Activated effector memory CD4-positive, alpha-beta T cell treated with anti-CD3 and anti-CD28 coated beads, Interleukin-2, amount 50 U/mL, for 16 hours (primary cell): ENCODE results near the gene LMF1.

ENCODE experiments used
- DNase-seq: peaks from one replicate; pipeline ENCODE4 v3.0.0-alpha.2; 2020

LMF1 gene

DNA sequence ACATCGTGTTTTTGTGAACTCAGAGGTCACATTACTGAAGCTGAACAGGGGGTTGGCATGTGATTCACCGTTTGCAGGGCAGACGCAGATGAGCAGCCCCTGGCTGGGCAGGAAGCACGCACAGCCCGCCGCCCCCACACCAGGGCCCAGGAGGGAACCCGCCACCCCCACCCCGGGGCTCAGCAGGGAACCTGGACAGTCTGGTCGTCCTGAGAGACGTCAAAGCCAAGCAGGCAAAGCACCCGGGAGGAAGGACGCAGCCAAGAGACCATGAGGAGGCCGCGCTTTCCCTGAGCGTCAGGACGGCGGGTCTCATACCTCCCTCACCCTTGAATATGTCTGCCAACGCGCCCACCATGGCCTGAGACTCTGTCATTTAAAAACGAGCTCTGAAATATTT, 60.6 kb downstream of the LMF1 start:
- no peak for DNase-seq

DNA sequence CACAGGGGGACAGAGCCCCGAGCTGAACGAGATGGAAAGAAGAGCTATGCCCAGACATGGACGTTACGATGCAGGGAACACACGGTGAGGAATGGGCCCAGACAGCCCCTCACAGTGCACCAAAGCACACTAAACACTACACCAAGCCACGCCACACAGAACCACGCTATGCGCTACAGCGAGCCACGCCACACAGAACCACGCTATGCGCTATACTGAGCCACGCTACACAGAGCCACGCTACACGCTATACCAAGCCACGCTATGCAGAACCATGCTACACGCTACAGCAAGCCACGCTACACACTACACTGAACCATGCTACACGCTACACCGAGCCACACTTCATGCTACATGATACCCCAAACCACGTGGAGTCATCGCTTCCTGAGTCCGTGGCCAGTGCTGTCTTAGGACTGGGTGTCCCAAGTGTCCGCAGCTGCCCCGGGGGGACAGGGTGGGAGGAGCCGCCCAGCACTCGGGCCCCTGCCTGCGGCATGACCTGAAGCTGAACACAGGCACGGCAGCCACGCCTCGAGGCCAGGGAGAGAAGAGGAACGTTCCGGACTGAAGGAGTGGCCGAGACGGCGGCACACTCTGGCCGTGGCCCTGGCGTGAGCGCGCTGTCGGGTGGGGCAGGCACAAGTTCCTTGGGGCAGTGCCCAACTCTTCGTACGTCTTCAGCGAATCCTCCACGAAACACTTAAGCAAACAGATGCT, 61.3 kb downstream of the LMF1 start:
- no peak for DNase-seq

DNA sequence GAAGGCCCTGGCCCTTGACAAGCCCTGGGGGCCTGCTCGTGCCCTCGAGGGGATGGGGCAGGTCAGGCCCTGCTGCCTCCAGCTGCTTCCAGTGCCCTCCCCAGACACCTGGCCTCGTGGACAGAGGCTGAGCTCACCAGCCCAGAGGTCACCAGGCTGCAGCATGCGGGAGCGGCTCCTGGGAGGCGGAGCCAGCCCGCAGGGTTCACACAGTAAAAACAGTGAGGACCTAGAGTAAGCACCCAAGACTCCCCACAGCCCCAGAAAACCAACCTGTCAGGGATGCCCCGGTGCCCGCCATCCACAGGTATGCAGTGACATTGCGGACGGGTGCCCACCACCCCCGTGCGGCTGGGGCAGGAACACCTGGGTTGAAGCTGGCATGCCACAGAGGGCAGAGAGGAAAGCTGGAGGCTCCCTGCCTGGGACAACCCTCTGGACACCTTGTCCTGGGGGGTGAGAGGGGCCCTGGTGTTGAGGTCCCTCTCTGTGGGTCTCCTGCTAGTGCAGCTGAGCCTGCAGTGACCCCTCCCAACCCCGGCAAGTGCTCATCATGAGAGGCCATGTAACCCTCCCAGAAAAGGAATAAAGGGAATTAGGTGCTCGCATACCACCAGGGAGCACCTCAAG, 62.1 kb downstream of the LMF1 start:
- DNase-seq = no peak

DNA sequence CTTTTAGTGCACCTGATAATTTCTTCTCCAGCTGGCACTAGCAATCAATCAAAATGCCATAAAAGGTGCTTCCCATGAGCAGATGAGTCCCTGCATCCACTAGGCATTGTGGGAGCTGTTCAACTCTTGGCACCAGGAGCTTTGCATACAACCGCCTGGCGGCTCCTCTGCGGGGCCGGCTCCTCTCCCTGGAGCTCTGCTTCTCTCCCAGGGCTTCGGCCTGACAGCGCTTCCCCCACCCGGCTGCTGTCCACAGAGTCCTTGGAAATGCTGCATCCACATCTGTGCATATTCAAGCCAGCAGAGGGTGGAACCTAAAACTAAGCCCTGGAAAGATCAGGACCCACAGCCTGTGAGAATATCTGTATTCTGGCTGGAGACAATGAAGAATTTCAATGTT, 62.9 kb downstream of the LMF1 start:
- no peak for DNase-seq

DNA sequence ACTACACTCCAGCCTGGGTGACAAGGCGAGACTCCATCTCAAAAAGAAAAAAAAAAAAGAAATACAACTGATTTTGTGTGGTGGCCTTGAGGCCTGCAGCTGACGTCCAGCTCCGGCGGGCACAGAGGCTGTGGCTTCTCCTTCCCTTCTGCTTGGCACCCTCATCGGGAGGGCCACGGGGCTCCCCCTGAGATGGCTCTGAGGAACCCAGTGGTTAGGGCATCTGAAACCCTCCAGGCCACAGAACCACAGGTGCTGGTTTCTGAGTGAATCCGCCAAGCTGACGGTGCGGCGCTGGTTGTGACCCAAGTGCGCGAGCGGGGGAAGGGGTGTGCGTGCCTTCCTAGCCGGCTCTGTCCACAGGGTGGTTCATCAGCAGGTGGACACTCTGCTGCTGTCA, 63.4 kb downstream of the LMF1 start:
- DNase-seq = no peak

DNA sequence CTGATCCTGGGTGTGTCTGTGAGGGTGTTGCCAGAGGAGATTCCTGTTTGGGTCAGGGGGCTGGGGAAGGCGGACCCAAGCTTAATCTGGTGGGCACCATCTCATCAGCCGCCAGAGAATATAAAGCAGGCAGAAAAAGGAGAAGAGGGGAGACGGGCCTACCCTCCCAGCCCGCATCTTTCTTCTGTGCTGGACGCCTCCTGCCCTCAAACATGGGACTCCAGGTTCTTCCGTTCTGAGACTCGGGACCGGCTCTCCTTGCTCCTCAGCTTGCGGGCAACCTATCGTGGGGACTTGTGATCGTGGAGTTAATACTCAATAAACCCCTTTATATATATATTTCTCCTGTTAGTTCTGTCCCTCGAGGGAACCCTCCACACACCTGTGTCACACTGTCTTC, 64.5 kb downstream of the LMF1 start:
- DNase-seq = no peak

DNA sequence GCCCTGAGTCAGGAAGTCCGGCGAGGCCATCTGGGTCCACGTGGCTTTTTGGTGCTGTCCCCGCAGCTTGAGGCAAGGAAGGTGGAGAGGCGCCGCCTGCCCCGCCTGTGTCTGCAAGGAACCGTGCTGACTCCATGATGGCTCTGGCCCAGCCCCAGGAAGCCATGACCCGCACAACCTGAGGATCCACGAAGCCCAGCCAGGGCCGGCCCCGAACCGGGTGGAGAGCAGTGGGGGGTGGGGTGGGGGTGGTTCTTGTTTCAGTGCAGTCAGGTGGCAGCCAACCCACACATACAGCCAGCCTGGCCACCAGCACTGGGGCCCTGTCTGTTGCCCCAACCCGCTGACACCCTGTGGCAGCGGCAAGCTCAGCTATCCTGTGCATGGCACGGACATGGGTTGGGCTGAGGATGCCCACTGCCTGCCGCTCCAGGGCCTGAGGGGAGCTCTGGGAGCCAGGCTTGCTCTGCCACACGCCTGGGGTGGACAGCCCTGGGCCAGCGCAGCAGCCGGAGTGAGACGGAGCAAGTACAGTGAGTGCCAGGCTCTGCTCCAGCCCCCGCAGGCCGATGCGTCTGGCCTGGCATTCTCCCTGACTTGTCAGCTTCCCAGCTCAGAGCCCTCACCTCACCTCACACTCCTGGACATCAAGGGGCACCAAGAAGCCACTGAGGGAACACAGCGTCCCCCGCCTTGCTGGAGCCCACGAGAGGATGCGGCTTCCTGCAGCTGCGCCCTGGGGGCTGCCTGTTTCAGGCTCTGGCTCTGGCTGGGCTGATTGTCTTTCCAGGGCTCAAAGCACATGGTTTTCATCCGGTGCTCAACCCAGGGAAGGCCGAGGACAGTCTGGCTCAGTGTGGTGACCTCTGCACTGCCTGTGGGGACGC, 68.8 kb downstream of the LMF1 start:
- no peak for DNase-seq

DNA sequence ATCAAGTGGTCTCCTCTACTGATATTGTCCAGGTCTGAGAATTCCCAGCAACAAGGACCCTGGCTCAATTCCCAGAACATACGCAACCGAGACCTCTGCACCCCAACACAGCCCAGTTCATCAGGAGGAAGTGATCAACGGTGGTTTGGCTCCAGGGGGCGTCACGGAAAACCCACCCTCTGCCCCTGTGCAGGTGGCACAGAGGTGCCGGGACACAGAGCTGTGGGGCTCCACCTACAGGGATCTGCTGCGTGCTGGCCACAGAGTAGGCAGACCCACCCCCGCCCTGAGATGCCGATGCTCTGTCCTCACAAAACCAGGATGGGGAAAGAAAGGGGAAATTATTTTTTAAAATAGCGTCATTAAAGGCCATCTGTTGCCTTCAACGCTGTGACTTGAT, 69.6 kb downstream of the LMF1 start:
- DNase-seq = no peak

DNA sequence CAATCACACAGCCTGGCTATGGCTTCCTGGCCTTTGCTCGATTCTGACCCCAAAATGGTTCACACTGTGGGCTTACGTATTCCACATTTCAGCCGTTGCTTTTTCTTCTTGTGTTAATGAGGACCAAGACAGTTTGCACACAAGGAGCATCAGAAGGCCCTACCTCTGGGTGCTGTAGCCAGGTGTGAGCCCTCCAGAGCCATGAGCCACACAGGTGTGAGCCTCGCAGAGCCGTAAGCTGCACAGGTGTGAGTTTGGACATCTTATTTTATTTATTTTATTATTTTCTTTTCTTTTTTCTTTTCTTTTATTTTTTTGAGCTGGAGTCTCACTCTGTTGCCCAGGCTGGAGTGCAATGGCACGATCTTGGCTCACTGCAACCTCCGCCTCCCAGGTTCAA, 70.6 kb downstream of the LMF1 start:
- no peak for DNase-seq

DNA sequence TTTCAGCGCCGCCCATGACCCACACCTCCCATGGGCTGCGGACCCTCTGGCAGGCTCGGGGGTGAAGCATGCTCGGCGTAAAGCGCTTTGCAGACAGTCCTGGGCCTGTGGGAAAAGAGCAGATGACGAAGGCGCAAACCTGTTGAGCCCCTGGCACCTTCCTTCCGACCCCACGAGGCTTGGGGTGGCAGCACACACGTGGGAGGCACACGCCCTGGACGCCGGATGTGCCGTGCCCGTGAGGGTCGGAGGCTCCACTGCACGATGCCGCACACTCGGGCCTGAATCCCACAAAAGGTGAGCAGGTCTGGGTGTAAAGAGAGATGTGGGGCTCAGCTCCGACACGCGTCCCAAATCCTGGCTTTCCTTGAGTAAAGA, 71.1 kb downstream of the LMF1 start:
- DNase-seq = no peak

DNA sequence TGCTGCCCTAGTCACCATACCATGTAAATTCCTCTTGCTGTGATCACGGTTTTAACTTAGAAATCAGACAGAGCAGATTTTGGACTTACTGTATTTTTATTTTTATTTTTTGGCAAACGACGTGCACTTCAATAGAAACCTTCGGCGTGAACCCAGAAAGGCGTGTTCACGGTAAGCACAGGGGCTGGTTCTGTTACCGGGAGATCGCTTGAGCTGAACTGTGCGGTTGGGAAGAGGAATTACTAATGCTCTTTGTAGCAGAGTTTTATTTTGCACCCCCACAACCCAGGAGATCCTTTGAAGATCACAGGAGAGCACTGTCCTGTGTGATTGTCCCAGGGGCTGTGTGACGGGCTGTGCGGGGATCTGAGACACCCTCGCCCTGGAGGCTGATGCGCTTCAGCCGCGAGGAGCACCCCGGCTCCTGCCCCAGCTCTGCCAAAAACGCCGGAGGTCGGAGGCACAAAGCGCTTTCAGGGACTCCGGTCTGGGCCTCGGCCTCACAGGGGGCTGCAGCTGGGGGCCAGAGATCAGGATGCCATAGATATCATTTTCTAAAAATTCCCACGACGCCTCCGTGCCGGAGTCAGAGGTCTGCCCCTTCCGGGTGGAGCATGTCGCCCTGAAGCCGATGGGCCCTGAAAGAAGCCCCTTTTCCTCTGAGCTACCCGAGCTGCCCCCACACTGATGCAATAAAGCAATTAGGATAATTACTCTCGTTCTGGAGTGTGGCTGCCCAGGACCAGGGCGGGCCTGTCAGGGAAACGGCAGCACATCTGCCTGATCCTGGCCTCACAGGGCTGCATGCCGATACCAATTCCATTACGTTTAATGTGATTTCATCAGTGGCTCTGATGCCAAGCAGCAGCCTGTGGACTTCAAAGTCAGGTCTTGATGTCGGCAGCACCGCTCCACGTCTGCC, 71.8 kb downstream of the LMF1 start:
- DNase-seq = no peak

DNA sequence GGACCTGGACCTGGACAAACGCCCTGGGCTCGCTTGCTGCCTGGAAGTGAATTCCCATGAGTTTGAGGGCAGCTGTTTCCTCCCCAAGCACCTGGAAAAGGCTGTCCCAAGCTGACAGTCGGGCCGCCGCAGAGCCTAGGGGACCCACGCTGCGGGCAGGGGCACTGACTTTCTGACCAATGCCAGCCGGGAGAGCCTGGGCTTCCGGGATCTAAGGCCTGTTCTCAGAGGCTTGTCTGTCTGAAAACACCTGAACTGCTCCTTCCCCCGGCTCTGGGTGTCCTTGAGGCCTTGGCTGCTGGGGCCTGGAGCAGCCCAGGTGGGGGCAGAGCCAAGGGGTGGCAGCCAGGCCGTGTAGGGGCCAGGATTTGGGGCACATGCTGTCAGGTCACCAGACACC, 72.6 kb downstream of the LMF1 start:
- no peak for DNase-seq

DNA sequence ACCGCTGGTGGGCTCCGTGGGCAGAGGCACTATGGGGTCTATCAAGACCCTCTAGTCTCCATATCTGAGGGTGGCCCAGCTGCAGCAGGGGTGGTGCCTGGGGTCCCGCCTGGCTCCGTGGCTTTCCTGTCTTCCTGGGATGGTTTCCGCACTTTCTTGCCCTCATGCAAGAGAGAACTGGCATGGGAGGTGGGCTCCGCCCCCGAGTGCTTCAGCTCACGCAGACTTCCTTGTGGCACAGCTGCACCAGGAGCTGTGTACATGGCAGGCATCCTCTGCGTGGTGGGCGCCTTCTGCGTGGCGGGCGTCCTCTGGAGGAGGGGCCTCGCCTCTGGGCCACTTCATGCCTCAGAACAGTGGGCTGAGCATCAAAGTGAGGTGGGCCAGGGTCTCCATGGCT, 73.1 kb downstream of the LMF1 start:
- DNase-seq = no peak

DNA sequence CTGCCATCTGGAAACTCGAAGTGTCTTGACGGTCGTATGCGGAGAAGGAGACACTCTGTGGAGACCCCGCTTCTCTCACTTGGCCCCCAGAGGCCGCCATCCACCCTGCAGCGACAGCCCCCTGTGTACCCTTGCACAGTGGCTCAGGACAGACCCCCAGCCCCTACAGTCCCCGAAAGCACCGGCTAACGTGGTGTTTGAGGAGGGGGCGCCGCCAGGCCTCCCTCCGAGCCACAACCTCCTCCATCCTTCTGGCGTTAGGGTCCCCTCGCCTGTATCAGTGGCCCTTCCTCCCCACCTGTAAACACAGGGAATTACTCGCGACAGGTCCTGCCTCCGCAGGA, 73.6 kb downstream of the LMF1 start:
- DNase-seq = no peak

DNA sequence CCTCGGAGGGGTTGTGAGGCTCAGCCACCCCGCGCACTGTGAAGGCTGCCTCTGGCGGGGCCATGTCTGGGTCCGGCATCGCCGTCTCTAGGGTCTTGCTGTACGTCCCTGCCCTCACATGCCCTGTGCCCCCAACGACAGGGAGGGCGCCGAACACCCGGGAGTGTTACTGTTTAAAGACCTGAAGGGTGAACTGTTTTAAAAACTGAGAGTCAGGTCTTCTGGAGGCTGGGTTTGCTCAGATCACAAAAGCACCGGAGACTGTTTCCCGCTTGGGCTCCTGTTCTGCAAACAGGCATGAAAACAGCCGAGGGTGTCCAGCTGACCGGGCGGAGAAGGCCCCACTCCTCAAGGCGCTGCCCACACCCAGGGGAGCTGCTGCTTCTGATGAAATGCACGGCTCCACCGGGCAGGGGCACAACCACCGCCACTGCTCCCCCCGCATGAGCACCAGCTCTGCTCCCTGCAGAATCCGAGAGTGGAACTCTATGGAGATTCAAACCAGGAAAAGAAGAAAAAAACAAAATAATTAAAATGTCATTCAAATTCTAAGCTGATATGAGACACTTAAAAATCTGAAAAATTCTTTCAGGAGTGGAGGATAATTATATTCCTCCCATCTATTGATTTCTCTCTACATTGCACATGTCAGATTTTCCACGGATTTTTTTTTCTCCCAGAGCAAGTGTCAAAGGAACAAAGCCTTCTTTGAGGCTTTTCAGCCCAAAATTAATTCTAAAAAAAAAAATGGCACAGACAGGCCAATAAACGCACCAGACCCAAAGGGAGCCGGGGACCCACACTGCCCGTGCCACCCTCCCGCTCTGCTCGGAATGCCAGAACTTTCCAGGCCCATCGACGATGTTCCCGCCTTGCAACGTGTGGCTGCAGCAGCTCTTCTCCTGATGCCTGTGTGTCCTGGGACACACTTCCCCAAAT, 74.3 kb downstream of the LMF1 start:
- DNase-seq = no peak

DNA sequence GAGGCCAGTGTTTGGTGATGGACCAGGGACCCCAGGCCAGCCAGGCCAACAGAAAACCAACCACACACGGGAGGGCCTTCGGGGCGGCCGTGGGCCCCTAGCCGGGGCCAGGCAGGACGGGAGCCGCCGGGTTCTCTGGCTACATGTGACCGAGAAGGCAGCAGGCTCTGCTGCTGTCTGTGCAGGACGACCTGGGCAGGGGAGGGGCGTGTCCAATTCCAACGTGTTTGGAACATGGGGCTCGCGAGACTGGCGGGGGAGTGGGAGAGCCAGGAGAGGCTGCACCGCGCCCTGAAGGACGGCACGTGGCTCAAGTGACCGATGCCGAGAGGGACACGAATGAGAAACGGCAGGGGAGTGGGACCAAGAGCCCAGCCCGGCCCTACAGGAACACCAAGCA, 75.4 kb downstream of the LMF1 start:
- no peak for DNase-seq

DNA sequence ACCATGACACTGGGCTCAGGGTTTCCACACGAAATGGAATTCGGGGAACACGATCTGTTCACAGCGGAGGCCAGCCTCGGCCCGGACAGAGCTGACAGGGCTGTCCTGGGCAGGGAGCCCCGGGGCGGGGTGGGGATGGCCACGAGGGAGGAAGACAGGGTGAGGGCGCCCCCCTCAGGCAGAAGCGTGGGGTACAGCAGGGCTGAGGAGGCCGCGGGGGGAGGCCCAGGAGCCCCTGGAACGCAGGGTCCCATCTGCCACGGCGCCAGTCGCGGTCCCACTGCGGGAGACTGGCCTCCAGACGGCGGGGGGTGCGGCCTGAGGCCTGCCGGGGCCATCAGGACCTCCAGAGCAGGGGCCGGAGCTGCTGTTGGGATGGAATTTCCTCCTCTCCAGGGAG, 75.9 kb downstream of the LMF1 start:
- no peak for DNase-seq

DNA sequence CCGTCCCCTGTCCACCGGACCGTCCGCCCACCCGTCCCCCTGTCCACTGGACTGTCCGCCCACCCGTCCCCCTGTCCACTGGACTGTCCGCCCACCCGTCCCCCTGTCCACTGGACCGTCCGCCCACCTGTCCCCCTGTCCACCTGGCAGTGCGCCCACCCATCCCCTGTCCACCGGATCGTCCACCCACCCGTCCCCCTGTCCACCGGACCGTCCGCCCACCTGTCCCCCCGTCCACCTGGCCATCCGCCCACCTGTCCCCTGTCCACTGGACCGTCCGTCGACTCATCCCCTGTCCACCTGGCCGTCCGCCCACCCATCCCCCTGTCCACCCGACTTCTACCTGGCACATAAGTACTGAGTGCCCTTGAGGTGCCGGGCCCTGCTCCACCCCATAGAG, 76.6 kb downstream of the LMF1 start:
- no peak for DNase-seq

DNA sequence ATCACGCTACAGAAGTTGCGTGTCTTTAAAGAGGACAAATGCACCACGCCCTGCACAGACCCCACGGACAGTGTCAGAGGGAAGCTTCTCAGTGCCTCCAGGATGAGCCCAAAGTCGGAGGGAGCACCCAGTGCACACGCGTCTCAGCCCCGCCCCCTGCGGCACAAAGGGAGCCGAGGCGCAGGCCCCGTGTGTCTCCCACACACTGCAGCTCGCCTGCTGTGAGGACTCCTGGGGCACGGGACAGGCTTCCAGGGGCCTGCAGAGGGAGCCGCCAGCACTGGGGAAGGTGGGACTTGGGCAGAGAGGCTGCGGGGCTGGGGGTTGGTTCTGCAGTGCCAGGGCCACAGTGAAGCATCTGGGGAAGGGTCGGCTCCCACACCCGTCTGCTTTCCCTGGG, 77.4 kb downstream of the LMF1 start:
- no peak for DNase-seq

DNA sequence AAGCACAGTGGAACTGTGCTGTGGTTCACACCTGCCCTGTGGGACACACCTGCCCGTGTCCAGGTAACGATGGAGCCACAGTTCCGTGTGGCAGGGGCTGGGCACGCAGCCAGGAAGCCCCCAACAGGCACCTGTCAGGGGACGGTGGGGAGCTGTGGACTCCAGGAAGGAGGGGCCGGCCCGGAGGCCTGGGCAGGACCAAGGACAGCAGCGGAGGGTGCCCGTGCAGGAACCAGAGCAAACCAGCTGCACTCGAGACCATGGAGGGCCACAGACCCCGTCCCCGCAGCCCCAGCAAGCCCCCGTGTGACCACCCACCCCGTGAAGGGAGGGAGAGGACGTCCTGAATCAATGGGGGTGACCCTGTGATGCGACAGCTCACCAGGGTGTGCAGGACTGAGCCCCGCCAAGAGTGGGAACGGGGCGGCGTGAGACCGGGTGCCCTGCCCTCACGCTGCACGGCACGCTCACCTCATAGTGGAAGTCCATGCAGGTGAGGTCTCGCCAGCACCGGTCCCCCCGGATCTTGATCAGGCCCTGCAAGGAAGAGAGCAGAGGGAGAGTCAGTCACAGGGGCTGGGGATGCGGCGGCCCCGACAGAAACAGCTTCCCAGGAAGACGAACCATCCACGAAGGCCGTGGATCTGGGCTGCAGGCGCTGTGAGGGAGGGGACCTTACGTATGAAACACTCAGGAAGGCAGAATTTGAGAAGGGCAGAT, 78.1 kb downstream of the LMF1 start:
- DNase-seq = no peak

DNA sequence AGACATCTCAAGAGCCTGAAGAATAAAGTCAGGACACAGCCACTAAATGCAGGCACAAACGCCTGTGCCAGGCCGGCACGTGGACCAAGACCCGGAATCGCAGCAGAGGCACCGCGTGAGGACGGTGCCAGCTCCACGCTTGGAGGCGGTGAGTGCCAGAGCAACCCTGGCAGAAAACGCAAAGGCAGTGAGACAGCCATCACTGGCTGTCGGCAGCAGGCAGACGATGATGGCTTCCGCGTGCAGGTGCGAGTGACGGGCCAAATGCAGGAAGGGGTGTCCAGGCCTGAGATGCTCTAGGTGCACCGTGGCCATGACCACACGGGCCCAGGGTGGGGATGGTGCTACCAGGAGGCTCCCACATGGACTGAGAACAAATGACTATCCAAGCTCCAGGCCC, 78.8 kb downstream of the LMF1 start:
- no peak for DNase-seq
